ENCODE data around the gene TOP1.
A peak's percentile ranks its signal among the peaks of the same experiment; 100 is the strongest.

The TOP1 gene

DNA sequence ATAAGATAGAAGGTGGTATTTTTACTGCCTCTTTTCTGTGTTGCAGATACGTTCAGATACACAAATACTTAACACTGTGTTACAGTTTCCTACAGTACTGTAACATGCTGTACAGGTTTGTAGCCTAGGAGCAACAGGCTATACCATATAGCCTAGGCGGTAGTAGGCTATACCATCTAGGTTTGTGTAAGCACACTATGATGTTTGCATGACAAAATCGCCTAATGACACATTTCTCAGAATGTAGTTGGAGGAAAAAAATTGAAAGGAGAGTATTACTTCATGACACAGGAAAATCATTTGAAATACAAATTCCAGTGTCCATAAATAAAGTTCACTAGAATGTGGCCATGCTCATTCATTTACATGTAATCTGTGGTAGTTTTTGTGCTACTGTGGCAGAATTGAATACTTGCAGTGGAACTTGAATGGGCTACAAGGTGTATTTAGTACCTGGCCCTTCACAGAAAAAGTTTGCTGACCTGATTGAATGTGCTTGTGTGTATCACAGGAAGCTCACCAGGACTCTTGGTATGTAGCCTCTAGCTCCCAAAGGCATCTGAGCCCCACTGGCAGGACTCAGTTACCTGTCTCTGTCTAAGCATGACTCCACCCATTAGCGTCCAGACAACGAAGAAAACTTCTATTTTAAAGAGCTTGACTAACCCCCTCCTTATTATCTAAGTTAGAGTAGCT, 18.8 kb downstream of the TOP1 start:
- peaks cover 33% of the 10 kb centered on the region for H4K20me1 ChIP-seq (ENCODE audit: control insufficient read depth, insufficient read depth, low read depth, low read length)

DNA sequence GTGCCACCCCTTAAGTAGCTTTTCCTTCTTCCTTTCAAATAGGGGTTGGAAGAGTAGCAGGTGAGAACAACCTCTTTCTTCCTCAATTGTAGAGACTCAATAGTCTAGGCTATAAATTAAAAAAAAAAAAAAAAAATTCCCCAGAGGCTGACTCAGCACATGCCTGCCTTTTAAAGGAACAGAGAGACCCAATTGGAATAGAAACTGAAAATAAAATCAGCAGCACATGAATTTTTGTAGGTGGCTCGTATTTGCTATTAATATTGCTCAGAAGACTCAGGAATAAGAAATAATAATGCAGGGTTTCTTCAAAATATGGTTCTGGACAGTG, 19.3 kb downstream of the TOP1 start:
- peaks cover 45% of the 10 kb centered on the region for H3K36me3 ChIP-seq (ENCODE audit: control insufficient read depth, low read length)
- peaks cover 33% of the 10 kb centered on the region for H4K20me1 ChIP-seq (ENCODE audit: control insufficient read depth, insufficient read depth, low read depth, low read length)
- H3K4me1 ChIP-seq (ENCODE audit: control insufficient read depth, low read length) = peaks cover 91% of the 10 kb centered on the region
- no peaks in the 10 kb centered on the region for H3K9me2 ChIP-seq (replicated peaks; ENCODE audit: control insufficient read depth, low read length)
- H3K79me2 ChIP-seq (ENCODE audit: control insufficient read depth, low read length) = peaks cover 100% of the 10 kb centered on the region
- peaks cover 10% of the 10 kb centered on the region; the same call in 1 of the 2 replicates for H3F3A ChIP-seq (ENCODE audit: control insufficient read depth, insufficient read depth)
- H3K9me3 ChIP-seq (ENCODE audit: control insufficient read depth, insufficient read depth, low read length) = no peaks in the 10 kb centered on the region
- H3K4me3 ChIP-seq (ENCODE audit: low read length) = peak overlapping the region; percentile 54
- peak overlapping the region; percentile 50 for H3K27ac ChIP-seq (ENCODE audit: low read depth, low read length)
- TF ChIP-seq EZH2phosphoT487 (IDR thresholded peaks at IDR 0.05; ENCODE audit: borderline replicate concordance, low read length) = no peak
- TF ChIP-seq, protein P1, sequence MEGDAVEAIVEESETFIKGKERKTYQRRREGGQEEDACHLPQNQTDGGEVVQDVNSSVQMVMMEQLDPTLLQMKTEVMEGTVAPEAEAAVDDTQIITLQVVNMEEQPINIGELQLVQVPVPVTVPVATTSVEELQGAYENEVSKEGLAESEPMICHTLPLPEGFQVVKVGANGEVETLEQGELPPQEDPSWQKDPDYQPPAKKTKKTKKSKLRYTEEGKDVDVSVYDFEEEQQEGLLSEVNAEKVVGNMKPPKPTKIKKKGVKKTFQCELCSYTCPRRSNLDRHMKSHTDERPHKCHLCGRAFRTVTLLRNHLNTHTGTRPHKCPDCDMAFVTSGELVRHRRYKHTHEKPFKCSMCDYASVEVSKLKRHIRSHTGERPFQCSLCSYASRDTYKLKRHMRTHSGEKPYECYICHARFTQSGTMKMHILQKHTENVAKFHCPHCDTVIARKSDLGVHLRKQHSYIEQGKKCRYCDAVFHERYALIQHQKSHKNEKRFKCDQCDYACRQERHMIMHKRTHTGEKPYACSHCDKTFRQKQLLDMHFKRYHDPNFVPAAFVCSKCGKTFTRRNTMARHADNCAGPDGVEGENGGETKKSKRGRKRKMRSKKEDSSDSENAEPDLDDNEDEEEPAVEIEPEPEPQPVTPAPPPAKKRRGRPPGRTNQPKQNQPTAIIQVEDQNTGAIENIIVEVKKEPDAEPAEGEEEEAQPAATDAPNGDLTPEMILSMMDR (IDR thresholded peaks at IDR 0.05; ENCODE audit: low read depth, low read length, poor library complexity, severe bottlenecking) = no peak
- H3K4me2 ChIP-seq (ENCODE audit: low read length) = peak overlapping the region; percentile 61
- no peaks in the 10 kb centered on the region for H3K27me3 ChIP-seq (ENCODE audit: control insufficient read depth, low read length)

More for the DNA sequence above, 18.8 kb downstream of the TOP1 start:
- TF ChIP-seq, protein P1 (IDR thresholded peaks at IDR 0.05; ENCODE audit: low read depth, low read length, poor library complexity, severe bottlenecking) = no peak
- no peak for TF ChIP-seq EZH2phosphoT487 (IDR thresholded peaks at IDR 0.05; ENCODE audit: borderline replicate concordance, low read length)
- Histone ChIP-seq H3K4me3 (ENCODE audit: low read length) (peak overlapping the region; percentile 54), H3K79me2 (ENCODE audit: control insufficient read depth, low read length) (peaks cover 100% of the 10 kb centered on the region), H3K9me3 (ENCODE audit: control insufficient read depth, insufficient read depth, low read length) (no peaks in the 10 kb centered on the region), H3F3A (ENCODE audit: control insufficient read depth, insufficient read depth) (peaks cover 10% of the 10 kb centered on the region; the same call in 1 of the 2 replicates), H3K4me2 (ENCODE audit: low read length) (peak overlapping the region; percentile 61), H3K36me3 (ENCODE audit: control insufficient read depth, low read length) (peaks cover 46% of the 10 kb centered on the region), H3K27me3 (ENCODE audit: control insufficient read depth, low read length) (no peaks in the 10 kb centered on the region), H3K27ac (ENCODE audit: low read depth, low read length) (peak overlapping the region; percentile 50; the same call in 1 of the 2 replicates), H3K4me1 (ENCODE audit: control insufficient read depth, low read length) (peaks cover 96% of the 10 kb centered on the region), H3K9me2 (replicated peaks; ENCODE audit: control insufficient read depth, low read length) (no peaks in the 10 kb centered on the region)

DNA sequence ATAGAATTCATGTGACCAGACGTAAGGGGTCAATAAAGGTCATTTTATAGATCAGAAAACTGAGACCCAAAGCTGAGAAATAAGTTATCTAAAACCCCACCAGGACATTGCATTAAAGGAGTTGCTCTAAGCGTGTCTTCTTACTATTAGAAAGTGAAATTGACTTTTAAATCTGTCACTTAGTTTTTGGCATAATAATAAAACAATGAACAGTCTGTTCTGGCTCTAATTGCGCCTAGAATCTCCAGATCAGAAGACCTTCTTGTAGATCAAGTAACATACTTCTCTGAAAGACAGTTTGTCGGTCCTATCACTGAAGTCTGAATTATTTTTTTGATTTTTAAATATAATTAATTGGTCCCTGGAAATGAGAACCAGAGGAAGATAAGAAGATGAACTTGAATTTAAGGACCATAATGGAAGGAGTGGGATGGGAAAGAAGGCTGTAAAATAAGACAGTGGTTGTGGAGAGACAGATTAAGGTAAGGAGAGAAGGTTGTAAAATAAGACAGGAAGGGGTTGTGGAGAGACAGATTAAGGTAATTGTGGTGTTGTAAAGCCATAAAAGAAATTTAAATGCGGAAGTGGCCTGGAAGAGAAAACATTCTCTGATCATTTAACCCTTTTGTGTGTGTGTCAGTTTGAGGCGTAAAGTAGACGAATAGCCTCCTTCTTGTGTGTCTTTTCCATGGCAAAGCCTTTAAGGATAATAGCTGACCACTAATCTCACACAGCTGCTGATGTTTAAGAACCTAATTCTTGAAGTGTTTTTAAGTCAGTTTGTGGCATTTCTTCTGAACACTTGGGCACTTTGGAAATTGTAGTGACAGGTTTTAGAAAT, 20.1 kb downstream of the TOP1 start:
- no peaks in the 10 kb centered on the region for H3K27me3 ChIP-seq (ENCODE audit: control insufficient read depth, low read length)
- peak overlapping the region; percentile 54 for H3K4me3 ChIP-seq (ENCODE audit: low read length)
- H3K27ac ChIP-seq (ENCODE audit: low read depth, low read length) = peak overlapping the region; percentile 50
- H3K36me3 ChIP-seq (ENCODE audit: control insufficient read depth, low read length) = peaks cover 45% of the 10 kb centered on the region
- peaks cover 100% of the 10 kb centered on the region for H3K79me2 ChIP-seq (ENCODE audit: control insufficient read depth, low read length)
- no peaks in the 10 kb centered on the region for H3K9me3 ChIP-seq (ENCODE audit: control insufficient read depth, insufficient read depth, low read length)
- no peak for TF ChIP-seq EZH2phosphoT487 (IDR thresholded peaks at IDR 0.05; ENCODE audit: borderline replicate concordance, low read length)
- TF ChIP-seq, protein P1 (IDR thresholded peaks at IDR 0.05; ENCODE audit: low read depth, low read length, poor library complexity, severe bottlenecking) = no peak
- peaks cover 10% of the 10 kb centered on the region; the same call in 1 of the 2 replicates for H3F3A ChIP-seq (ENCODE audit: control insufficient read depth, insufficient read depth)
- H3K4me1 ChIP-seq (ENCODE audit: control insufficient read depth, low read length) = peaks cover 91% of the 10 kb centered on the region
- H3K9me2 ChIP-seq (replicated peaks; ENCODE audit: control insufficient read depth, low read length) = no peaks in the 10 kb centered on the region
- H3K4me2 ChIP-seq (ENCODE audit: low read length) = peak overlapping the region; percentile 61
- H4K20me1 ChIP-seq (ENCODE audit: control insufficient read depth, insufficient read depth, low read depth, low read length) = peaks cover 28% of the 10 kb centered on the region
